Pons (tissue), 1 donor: ENCODE measurements around the gene CADPS.

Source experiments
- DNase-seq: peaks from one replicate; pipeline ENCODE4 v3.0.0-alpha.2; 2016; ENCODE audit warnings: low spot score

Gene CADPS

GRCh38 chr3:62686503-62687294 lies 188.5 kb downstream of the CADPS start:
- no peak for DNase-seq

- DNase-seq, result no peak
These were observed 192.4 kb downstream of the CADPS start for GRCh38 chr3:62682826-62683225.

- DNase-seq, result no peak
These were observed 195.2 kb downstream of the CADPS start for GRCh38 chr3:62679988-62680387.

GRCh38 chr3:62678841-62679240 lies 196.4 kb downstream of the CADPS start:
- DNase-seq, result no peak

GRCh38 chr3:62677926-62678325 lies 197.3 kb downstream of the CADPS start:
- DNase-seq, result no peak

- DNase-seq, result no peak
These were observed 198.4 kb downstream of the CADPS start for GRCh38 chr3:62676689-62677271.

- no peak for DNase-seq
These were observed 199.7 kb downstream of the CADPS start for GRCh38 chr3:62675492-62675891.

- no peak for DNase-seq
These were observed 202.3 kb downstream of the CADPS start for GRCh38 chr3:62672988-62673313.

- DNase-seq, result no peak
These were observed 202.8 kb downstream of the CADPS start for GRCh38 chr3:62672270-62672987.

GRCh38 chr3:62670351-62670750 lies 204.9 kb downstream of the CADPS start:
- peak; percentile 36 for DNase-seq

- no peak for DNase-seq
These were observed 206.1 kb downstream of the CADPS start for GRCh38 chr3:62669161-62669560.

GRCh38 chr3:62667714-62668113 lies 207.5 kb downstream of the CADPS start:
- DNase-seq, result no peak

- peak; percentile 87 for DNase-seq
These were observed 209.4 kb downstream of the CADPS start for GRCh38 chr3:62665627-62666437.

GRCh38 chr3:62662677-62663076 lies 212.5 kb downstream of the CADPS start:
- DNase-seq, result no peak

- no peak for DNase-seq
These were observed 215.6 kb downstream of the CADPS start for GRCh38 chr3:62659660-62660059.

- no peak for DNase-seq
These were observed 219.5 kb downstream of the CADPS start for GRCh38 chr3:62655691-62656063.

GRCh38 chr3:62655056-62655690 lies 220.0 kb downstream of the CADPS start:
- DNase-seq, result no peak

- no peak for DNase-seq
These were observed 221.4 kb downstream of the CADPS start for GRCh38 chr3:62653796-62654195.

GRCh38 chr3:62647711-62648110 lies 227.5 kb downstream of the CADPS start:
- no peak for DNase-seq

GRCh38 chr3:62644493-62644892 lies 230.7 kb downstream of the CADPS start:
- no peak for DNase-seq

GRCh38 chr3:62638316-62638715 lies 236.9 kb downstream of the CADPS start:
- no peak for DNase-seq

- DNase-seq, result no peak
These were observed 238.9 kb downstream of the CADPS start for GRCh38 chr3:62636235-62636826.
